Bronchial epithelial cell (primary cell): Measurements from ENCODE around the gene DUSP28. TPM values are rescaled to one million over a fixed set of nuclear protein-coding genes. Genes with fewer than 3 reads are reported as not detected.

Experiments
- DNase-seq: peaks from one replicate; pipeline ENCODE4 v3.0.0-alpha.2; 2010; ENCODE audit warnings: low read depth
- FAIRE-seq: peaks from 2 replicates; lab custom pipeline; 2011; peaks lifted over from hg19 to GRCh38; lab: Jason Lieb, UNC
- H3K27me3 ChIP-seq: 2 replicates; pipeline ENCODE4 v1.5.1; 2011; ENCODE audit warnings: low read length; ENCODE audit not compliant: control insufficient read depth, insufficient read depth
- H3K36me3 ChIP-seq: 2 replicates; pipeline ENCODE4 v1.5.1; 2011; ENCODE audit warnings: low read length; ENCODE audit not compliant: control insufficient read depth, insufficient read depth
- H3K4me3 ChIP-seq: 2 replicates; pipeline ENCODE4 v1.5.1; 2011; ENCODE audit warnings: mild to moderate bottlenecking, low read depth, low read length, control low read depth
- CTCF ChIP-seq: IDR thresholded peaks from 2 replicates; pipeline ENCODE4 v1.5.1; 2011; ENCODE audit warnings: mild to moderate bottlenecking, moderate library complexity, low read length, control low read depth, inconsistent platforms; ENCODE audit not compliant: insufficient read depth, severe bottlenecking
- total RNA-seq: library from RNA; depleted of rRNA; stranded (reverse); fragments of >200 nt; gene quantifications from 2 replicates; pipeline ENCODE4 v1.2.1, GENCODE V29; 2014

Gene DUSP28
- total RNA-seq, 1 donor from 2014 or later, result 2.1 TPM

- Histone ChIP-seq H3K27me3 (no peaks in the 10 kb centered on the region), H3K4me3 (no peak overlapping the region), H3K36me3 (peaks cover 19% of the 10 kb centered on the region)
- FAIRE-seq, result no peak
- no peak for TF ChIP-seq CTCF
- no peak for DNase-seq
Observed at GRCh38 chr2:240597419-240598181, 37.4 kb downstream of the DUSP28 start.

- TF ChIP-seq CTCF, result no peak
- Histone ChIP-seq H3K4me3 (no peak overlapping the region), H3K27me3 (no peaks in the 10 kb centered on the region), H3K36me3 (peaks cover 15% of the 10 kb centered on the region)
- FAIRE-seq (no peak), DNase-seq (no peak)
Observed at GRCh38 chr2:240598311-240598911, 38.3 kb downstream of the DUSP28 start.

GRCh38 chr2:240599141-240599583, 39.0 kb downstream of the DUSP28 start:
- FAIRE-seq (no peak), DNase-seq (no peak)
- no peaks in the 10 kb centered on the region for H3K27me3 ChIP-seq
- H3K36me3 ChIP-seq, result peaks cover 11% of the 10 kb centered on the region
- TF ChIP-seq CTCF, result no peak
- no peak overlapping the region for H3K4me3 ChIP-seq

GRCh38 chr2:240600451-240600961, 40.3 kb downstream of the DUSP28 start:
- no peak for TF ChIP-seq CTCF
- Histone ChIP-seq H3K27me3 (no peaks in the 10 kb centered on the region), H3K36me3 (peaks cover 9% of the 10 kb centered on the region)

GRCh38 chr2:240601061-240601830, 41.1 kb downstream of the DUSP28 start:
- Histone ChIP-seq H3K36me3 (peaks cover 4% of the 10 kb centered on the region), H3K4me3 (no peak overlapping the region), H3K27me3 (no peaks in the 10 kb centered on the region)
- FAIRE-seq (no peak), DNase-seq (no peak)
- no peak for TF ChIP-seq CTCF

More at GRCh38 chr2:240600451-240600961, 40.3 kb downstream of the DUSP28 start:
- FAIRE-seq (no peak), DNase-seq (no peak)
- no peak overlapping the region for H3K4me3 ChIP-seq
